T-helper 2 cell treated with Interferon-gamma antibody and Interleukin-4, amounts not matched to agents 5 μg/mL and 100 μg/mL, for 36 hours (primary cell): ENCODE data around the gene ZNF319.
A peak's percentile ranks its signal among the peaks of the same experiment; 100 is the strongest.
"Not testable (repeated sequence)": the region's sequence is repeated elsewhere in the genome, so short reads cannot be mapped to it uniquely, and the experiment has no call there.

Experiments
- DNase-seq: peaks from one replicate; pipeline ENCODE4 v3.0.0; 2021; ENCODE audit warnings: low spot score
- H3K27ac Mint-ChIP-seq: one replicate; pipeline ENCODE4 v1.8.0; 2021; ENCODE audit warnings: mild to moderate bottlenecking, mixed read lengths
- H3K27me3 Mint-ChIP-seq: one replicate; pipeline ENCODE4 v1.8.0; 2021; ENCODE audit warnings: low read depth, mixed read lengths
- H3K36me3 Mint-ChIP-seq: one replicate; pipeline ENCODE4 v1.8.0; 2021; ENCODE audit warnings: low read depth, mixed read lengths
- H3K4me1 Mint-ChIP-seq: one replicate; pipeline ENCODE4 v1.8.0; 2021; ENCODE audit warnings: low read depth, mixed read lengths
- H3K4me3 Mint-ChIP-seq: one replicate; pipeline ENCODE4 v1.8.0; 2022; ENCODE audit warnings: mild to moderate bottlenecking, moderate library complexity, mixed read lengths
- H3K9me3 Mint-ChIP-seq: one replicate; pipeline ENCODE4 v1.8.0; 2021; ENCODE audit warnings: mixed read lengths

The ZNF319 gene

GRCh38 chr16:57991551-57992059 is 8.9 kb downstream of the ZNF319 start:
- Mint-ChIP-seq H3K36me3 (peaks cover 23% of the 10 kb centered on the region), H3K9me3 (no peaks in the 10 kb centered on the region), H3K27me3 (peaks cover 4% of the 10 kb centered on the region), H3K4me1 (peaks cover 17% of the 10 kb centered on the region), H3K4me3 (no peak overlapping the region), H3K27ac (no peak overlapping the region)
- no peak for DNase-seq

- no peak for DNase-seq
- Mint-ChIP-seq H3K4me3 (no peak overlapping the region), H3K9me3 (no peaks in the 10 kb centered on the region), H3K36me3 (peaks cover 4% of the 10 kb centered on the region), H3K27ac (no peak overlapping the region), H3K27me3 (peaks cover 13% of the 10 kb centered on the region), H3K4me1 (peaks cover 4% of the 10 kb centered on the region)
These were observed 11.5 kb downstream of the ZNF319 start for GRCh38 chr16:57988929-57989328.

- no peak for DNase-seq
- Mint-ChIP-seq H3K27ac (no peak overlapping the region), H3K36me3 (peaks cover under 1% of the 10 kb centered on the region), H3K9me3 (no peaks in the 10 kb centered on the region), H3K27me3 (peaks cover 13% of the 10 kb centered on the region), H3K4me3 (no peak overlapping the region), H3K4me1 (peaks cover 4% of the 10 kb centered on the region)
These were observed 12.9 kb downstream of the ZNF319 start for GRCh38 chr16:57987441-57988177.

DNA sequence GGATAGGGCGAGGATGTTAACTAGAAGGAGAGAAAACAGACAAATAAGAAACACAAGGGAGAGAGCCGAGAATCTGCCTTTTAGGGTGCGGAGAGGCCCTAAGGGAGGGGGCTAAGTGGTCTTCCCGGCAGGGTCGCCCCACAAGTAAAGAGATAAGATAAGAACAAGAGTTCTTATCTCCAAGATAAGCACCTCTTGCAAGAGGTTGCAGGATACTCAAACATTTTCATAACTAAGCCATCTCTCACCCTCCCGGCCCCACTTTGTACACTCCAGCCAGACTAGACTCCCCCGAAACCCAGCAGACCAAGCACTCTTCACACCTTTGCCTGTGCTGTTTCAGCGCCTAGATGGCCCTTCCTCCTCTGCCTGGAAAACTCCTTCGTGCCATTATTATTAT is 14.3 kb downstream of the ZNF319 start:
- H3K27me3 Mint-ChIP-seq: peaks cover 13% of the 10 kb centered on the region
- no peak overlapping the region for H3K27ac Mint-ChIP-seq
- H3K4me1 Mint-ChIP-seq: peaks cover 4% of the 10 kb centered on the region
- H3K9me3 Mint-ChIP-seq: no peaks in the 10 kb centered on the region
- H3K4me3 Mint-ChIP-seq: peak overlapping the region; percentile 32
- H3K36me3 Mint-ChIP-seq: no peaks in the 10 kb centered on the region
- no peak for DNase-seq

GRCh38 chr16:57985204-57986181 is 15.0 kb downstream of the ZNF319 start:
- peaks cover 13% of the 10 kb centered on the region for H3K27me3 Mint-ChIP-seq
- no peaks in the 10 kb centered on the region for H3K36me3 Mint-ChIP-seq
- peak overlapping the region; percentile 63 for H3K27ac Mint-ChIP-seq
- no peaks in the 10 kb centered on the region for H3K9me3 Mint-ChIP-seq
- H3K4me1 Mint-ChIP-seq: peaks cover 4% of the 10 kb centered on the region
- H3K4me3 Mint-ChIP-seq: peak overlapping the region; percentile 91
- no peak for DNase-seq

DNA sequence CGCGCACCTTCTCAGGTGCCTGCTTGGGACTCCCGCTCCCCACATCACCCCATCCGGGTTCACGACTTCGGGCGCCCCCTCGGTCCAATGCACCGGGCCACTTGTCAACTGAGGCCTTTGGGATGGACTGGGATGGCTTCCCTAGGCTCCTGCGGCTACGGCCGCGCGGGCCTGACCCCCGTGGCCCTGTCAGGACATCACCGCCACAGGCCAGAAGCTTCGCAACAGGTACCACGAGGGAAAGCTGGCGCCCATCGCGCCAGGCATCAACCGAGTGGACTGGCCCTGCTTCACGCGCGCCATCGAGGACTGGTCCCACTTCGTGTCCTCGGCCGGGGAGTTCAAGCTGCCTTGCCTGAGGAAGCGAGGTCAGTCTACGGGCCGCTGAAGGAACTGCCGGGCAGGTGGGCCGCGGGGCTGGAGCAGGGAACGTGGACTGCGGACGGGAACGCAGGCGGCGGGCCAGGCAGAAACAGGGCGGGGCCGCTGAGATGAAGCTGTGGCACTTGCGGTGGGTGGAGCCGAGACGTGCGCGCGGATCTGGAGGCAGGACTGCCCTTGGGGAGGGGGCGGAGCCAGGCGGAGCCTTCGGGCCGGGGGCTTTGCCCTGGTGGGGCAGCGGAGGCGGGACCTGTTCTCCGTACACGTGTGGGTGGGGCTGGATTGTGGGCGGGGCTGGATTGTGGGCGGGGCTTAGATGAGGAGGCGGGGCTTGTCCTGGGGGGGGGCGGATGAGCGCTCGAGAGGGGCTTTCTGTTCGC is 15.8 kb downstream of the ZNF319 start:
- peaks cover 13% of the 10 kb centered on the region for H3K27me3 Mint-ChIP-seq
- peak; percentile 89 for DNase-seq
- H3K9me3 Mint-ChIP-seq: no peaks in the 10 kb centered on the region
- peaks cover 4% of the 10 kb centered on the region for H3K4me1 Mint-ChIP-seq
- peak overlapping the region; percentile 91 for H3K4me3 Mint-ChIP-seq
- H3K27ac Mint-ChIP-seq: peak overlapping the region; percentile 63
- H3K36me3 Mint-ChIP-seq: no peaks in the 10 kb centered on the region

- Mint-ChIP-seq H3K4me1 (peaks cover 4% of the 10 kb centered on the region), H3K36me3 (no peaks in the 10 kb centered on the region), H3K4me3 (no peak overlapping the region), H3K9me3 (no peaks in the 10 kb centered on the region), H3K27ac (no peak overlapping the region), H3K27me3 (peaks cover 16% of the 10 kb centered on the region)
- no peak for DNase-seq
These were observed 18.1 kb downstream of the ZNF319 start for GRCh38 chr16:57982385-57982784.

- DNase-seq: no peak
- H3K4me1 Mint-ChIP-seq: peaks cover 4% of the 10 kb centered on the region
- peaks cover 12% of the 10 kb centered on the region for H3K27me3 Mint-ChIP-seq
- no peak overlapping the region for H3K4me3 Mint-ChIP-seq
- no peaks in the 10 kb centered on the region for H3K36me3 Mint-ChIP-seq
- H3K27ac Mint-ChIP-seq: no peak overlapping the region
- H3K9me3 Mint-ChIP-seq: no peaks in the 10 kb centered on the region
These were observed 18.8 kb downstream of the ZNF319 start for GRCh38 chr16:57981636-57982035.

- Mint-ChIP-seq H3K4me3 (no peak overlapping the region), H3K4me1 (peaks cover under 1% of the 10 kb centered on the region), H3K27me3 (peaks cover 3% of the 10 kb centered on the region), H3K27ac (no peak overlapping the region), H3K9me3 (no peaks in the 10 kb centered on the region), H3K36me3 (no peaks in the 10 kb centered on the region)
- DNase-seq: no peak
These were observed 21.4 kb downstream of the ZNF319 start for GRCh38 chr16:57979006-57979585.

DNA sequence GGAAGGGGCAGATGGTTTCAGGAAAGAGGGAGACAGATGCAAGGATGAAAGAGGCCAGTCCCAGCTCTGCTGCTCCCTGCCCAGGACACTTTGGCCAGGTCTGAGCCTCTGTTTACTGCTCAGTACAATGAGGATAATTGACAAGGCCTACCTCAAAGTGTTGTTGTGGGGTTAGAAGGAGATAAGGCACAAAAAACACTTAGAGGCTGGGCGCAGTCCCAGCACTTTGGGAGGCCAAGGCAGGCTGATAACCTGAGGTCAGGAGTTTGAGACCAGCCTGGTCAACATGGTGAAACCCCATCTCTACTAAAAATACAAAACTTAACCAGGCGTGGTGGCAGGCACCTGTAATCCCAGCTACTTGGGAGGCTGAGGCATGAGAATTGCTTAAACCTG is 22.4 kb downstream of the ZNF319 start:
- not testable (repeated sequence) for H3K27me3 Mint-ChIP-seq, H3K4me1 Mint-ChIP-seq, H3K27ac Mint-ChIP-seq, H3K4me3 Mint-ChIP-seq, H3K36me3 Mint-ChIP-seq, H3K9me3 Mint-ChIP-seq, DNase-seq

- DNase-seq: no peak
- Mint-ChIP-seq H3K4me3 (no peak overlapping the region), H3K4me1 (no peaks in the 10 kb centered on the region), H3K9me3 (no peaks in the 10 kb centered on the region), H3K27me3 (peaks cover 3% of the 10 kb centered on the region), H3K27ac (no peak overlapping the region), H3K36me3 (no peaks in the 10 kb centered on the region)
These were observed 22.9 kb downstream of the ZNF319 start for GRCh38 chr16:57977418-57978069.

GRCh38 chr16:57976331-57976796 is 24.1 kb downstream of the ZNF319 start:
- H3K9me3 Mint-ChIP-seq: no peaks in the 10 kb centered on the region
- H3K27me3 Mint-ChIP-seq: peaks cover 3% of the 10 kb centered on the region
- H3K4me3 Mint-ChIP-seq: no peak overlapping the region
- H3K4me1 Mint-ChIP-seq: no peaks in the 10 kb centered on the region
- H3K27ac Mint-ChIP-seq: no peak overlapping the region
- DNase-seq: no peak
- no peaks in the 10 kb centered on the region for H3K36me3 Mint-ChIP-seq

GRCh38 chr16:57972306-57972705 is 28.2 kb downstream of the ZNF319 start:
- H3K27me3 Mint-ChIP-seq: no peaks in the 10 kb centered on the region
- no peak overlapping the region for H3K27ac Mint-ChIP-seq
- no peaks in the 10 kb centered on the region for H3K9me3 Mint-ChIP-seq
- no peaks in the 10 kb centered on the region for H3K36me3 Mint-ChIP-seq
- H3K4me1 Mint-ChIP-seq: no peaks in the 10 kb centered on the region
- DNase-seq: no peak
- H3K4me3 Mint-ChIP-seq: no peak overlapping the region
